Vagina (tissue), 2 donors: ENCODE results near the gene RACGAP1.

Experiments used
- POLR2A ChIP-seq, 2 donors: fragments of 450-650 bp; IDR thresholded peaks; one replicate each; pipeline ENCODE4 v1.6.1; 2017; ENCODE audit warnings: antibody characterized with exemption in 2 of 2, mild to moderate bottlenecking in 2 of 2, moderate library complexity in 2 of 2
- POLR2AphosphoS5 ChIP-seq, 2 donors: sonication (generic); formaldehyde crosslinking; IDR thresholded peaks; one replicate each; pipeline ENCODE4 v1.9.0; 2017; ENCODE audit warnings: antibody characterized with exemption in 2 of 2, mild to moderate bottlenecking in 2 of 2, low read depth in 1 of 2; ENCODE audit not compliant: insufficient read depth in 1 of 2
- TF ChIP-seq, protein P1 (sequence below), 3 experiments: fragments of 450-650 bp in 2 of 3; fragments of 200-600 bp in 1 of 3; sonication (generic) in 1 of 3; IDR thresholded peaks; one replicate each; pipeline ENCODE4 v1.5.1; 2017 to 2019; ENCODE audit warnings: antibody characterized with exemption in 3 of 3, mild to moderate bottlenecking in 2 of 3, moderate library complexity in 2 of 3

DNA sequence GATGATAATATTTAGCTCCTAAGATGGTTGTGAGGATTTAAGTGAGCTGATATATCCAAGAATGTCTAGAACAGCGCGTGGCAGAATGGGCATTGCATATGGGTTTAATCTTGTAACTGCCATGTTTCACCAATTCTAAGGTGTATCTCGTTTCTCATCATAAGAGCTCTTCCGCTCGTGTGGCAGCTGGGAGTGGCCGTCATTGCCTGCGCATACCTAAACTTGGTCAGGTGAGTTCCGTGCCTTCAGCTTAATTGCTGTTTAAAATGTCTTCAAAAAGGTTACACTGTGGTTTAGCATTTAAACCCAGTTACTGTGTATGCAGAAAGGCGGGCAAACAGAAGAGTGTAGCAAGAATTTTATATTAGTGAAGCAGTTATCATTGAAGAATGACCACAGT, 79.2 kb downstream of the RACGAP1 start:
- TF ChIP-seq, protein P1, sequence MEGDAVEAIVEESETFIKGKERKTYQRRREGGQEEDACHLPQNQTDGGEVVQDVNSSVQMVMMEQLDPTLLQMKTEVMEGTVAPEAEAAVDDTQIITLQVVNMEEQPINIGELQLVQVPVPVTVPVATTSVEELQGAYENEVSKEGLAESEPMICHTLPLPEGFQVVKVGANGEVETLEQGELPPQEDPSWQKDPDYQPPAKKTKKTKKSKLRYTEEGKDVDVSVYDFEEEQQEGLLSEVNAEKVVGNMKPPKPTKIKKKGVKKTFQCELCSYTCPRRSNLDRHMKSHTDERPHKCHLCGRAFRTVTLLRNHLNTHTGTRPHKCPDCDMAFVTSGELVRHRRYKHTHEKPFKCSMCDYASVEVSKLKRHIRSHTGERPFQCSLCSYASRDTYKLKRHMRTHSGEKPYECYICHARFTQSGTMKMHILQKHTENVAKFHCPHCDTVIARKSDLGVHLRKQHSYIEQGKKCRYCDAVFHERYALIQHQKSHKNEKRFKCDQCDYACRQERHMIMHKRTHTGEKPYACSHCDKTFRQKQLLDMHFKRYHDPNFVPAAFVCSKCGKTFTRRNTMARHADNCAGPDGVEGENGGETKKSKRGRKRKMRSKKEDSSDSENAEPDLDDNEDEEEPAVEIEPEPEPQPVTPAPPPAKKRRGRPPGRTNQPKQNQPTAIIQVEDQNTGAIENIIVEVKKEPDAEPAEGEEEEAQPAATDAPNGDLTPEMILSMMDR (IDR thresholded peaks at IDR 0.05) = no peak
- TF ChIP-seq POLR2A (IDR thresholded peaks at IDR 0.05) (no peak), POLR2AphosphoS5 (IDR thresholded peaks at IDR 0.05; ENCODE audit: insufficient read depth in 1 of 2, low read depth in 1 of 2) (no peak)
